Breast epithelium (tissue), 3 donors: ENCODE results near the gene UBA5.

ENCODE experiments used
- CTCF ChIP-seq, 3 donors: fragments of 450-650 bp; IDR thresholded peaks; one replicate each; pipeline ENCODE4 v1.5.1; 2016 to 2017; ENCODE audit warnings: antibody characterized with exemption in 3 of 3, mild to moderate bottlenecking in 3 of 3, moderate library complexity in 3 of 3
- POLR2A ChIP-seq: fragments of 450-650 bp; IDR thresholded peaks from one replicate; pipeline ENCODE4 v1.6.1; 2016; ENCODE audit warnings: antibody characterized with exemption, mild to moderate bottlenecking, moderate library complexity
- POLR2AphosphoS5 ChIP-seq, 3 donors: sonication (generic); formaldehyde crosslinking; IDR thresholded peaks; one replicate each; pipeline ENCODE4 v1.6.1; 2017; ENCODE audit warnings: antibody characterized with exemption in 3 of 3

GRCh38 chr3:132659000-132659364, 1.1 kb upstream of the UBA5 start:
- TF ChIP-seq POLR2A (no peak), CTCF (IDR thresholded peaks at IDR 0.05) (no peak), POLR2AphosphoS5 (IDR thresholded peaks at IDR 0.05) (no peak)
